IMR-90 (cell line): Measurements from ENCODE around the gene SLC6A12. TPM values are rescaled to one million over a fixed set of nuclear protein-coding genes. Genes with fewer than 3 reads are reported as not detected.

Experiments
- ATAC-seq: fragments of 200-7000 bp; cut with Tn5 transposase; 2 replicates; pipeline ENCODE4 v1.9.1; 2020; ENCODE audit warnings: low read depth, mild to moderate bottlenecking, moderate library complexity
- BruUV-seq: library from RNA; stranded (reverse); fragments of 400-500 nt; replicated peaks from 2 replicates; lab custom pipeline; 2021; lab: Mats Ljungman, UMichigan
- CTCF ChIA-PET: fragments of 300-600 bp; formaldehyde crosslinking; extraction: SDS; loops from one replicate; lab custom pipeline; 2021; ENCODE audit warnings: antibody characterized with exemption; lab: Yijun Ruan, JAX
- POLR2A ChIA-PET: fragments of 300-600 bp; sonication (Branson Sonifier 250); formaldehyde crosslinking; loops from one replicate; lab custom pipeline; 2022; ENCODE audit warnings: antibody characterized with exemption; ENCODE audit not compliant: unreplicated experiment; lab: Charles Lee
- DNase-seq: peaks from one replicate; pipeline ENCODE4 v3.0.0; 2013
- H2AFZ ChIP-seq: replicated peaks from 2 replicates; pipeline ENCODE3; 2013; ENCODE audit warnings: low read length, mild to moderate bottlenecking; ENCODE audit not compliant: poor library complexity
- H2AK5ac ChIP-seq: 2 replicates; pipeline ENCODE4 v1.6.1; 2013; ENCODE audit warnings: low read depth, low read length, inconsistent platforms
- H2AK9ac ChIP-seq: replicated peaks from 2 replicates; pipeline ENCODE3; 2013; ENCODE audit warnings: mild to moderate bottlenecking, low read depth, low read length, moderate library complexity; ENCODE audit not compliant: poor library complexity
- H2BK120ac ChIP-seq: 2 replicates; pipeline ENCODE4 v1.6.1; 2013; ENCODE audit warnings: low read depth, low read length, inconsistent platforms
- H2BK15ac ChIP-seq: 3 replicates; pipeline ENCODE4 v1.6.1; 2013; ENCODE audit warnings: low read depth, low read length, inconsistent platforms
- H2BK20ac ChIP-seq: 2 replicates; pipeline ENCODE4 v1.6.1; 2013; ENCODE audit warnings: low read depth, mild to moderate bottlenecking, inconsistent platforms, low read length, moderate library complexity
- H2BK5ac ChIP-seq: 2 replicates; pipeline ENCODE4 v1.6.1; 2013; ENCODE audit warnings: mild to moderate bottlenecking, low read depth, low read length, inconsistent platforms; ENCODE audit not compliant: poor library complexity, severe bottlenecking
- H3K14ac ChIP-seq: replicated peaks from 2 replicates; pipeline ENCODE4 v1.6.1; 2013; ENCODE audit warnings: low read depth, low read length, inconsistent platforms
- H3K18ac ChIP-seq: 2 replicates; pipeline ENCODE4 v1.6.1; 2013; ENCODE audit warnings: low read depth, low read length, control low read depth
- H3K23ac ChIP-seq: 2 replicates; pipeline ENCODE4 v1.6.1; 2013; ENCODE audit warnings: low read depth, low read length, inconsistent platforms
- H3K27ac ChIP-seq: 2 replicates; pipeline ENCODE4 v1.5.1; 2013; ENCODE audit warnings: mild to moderate bottlenecking, control low read depth, low read length; ENCODE audit not compliant: insufficient read depth
- H3K27me3 ChIP-seq: 2 replicates; pipeline ENCODE4 v1.6.1; 2013; ENCODE audit warnings: low read length; ENCODE audit not compliant: control insufficient read depth, insufficient read depth
- H3K36me3 ChIP-seq: 2 replicates; pipeline ENCODE4 v1.6.1; 2013; ENCODE audit warnings: low read length, mixed read lengths; ENCODE audit not compliant: control insufficient read depth, insufficient read depth
- H3K4ac ChIP-seq: 2 replicates; pipeline ENCODE4 v1.6.1; 2013; ENCODE audit warnings: low read depth, low read length, inconsistent platforms
- H3K4me1 ChIP-seq: 2 replicates; pipeline ENCODE4 v1.6.1; 2013; ENCODE audit warnings: low read length, mixed read lengths; ENCODE audit not compliant: control insufficient read depth, insufficient read depth
- H3K4me2 ChIP-seq: 2 replicates; pipeline ENCODE4 v1.6.1; 2013; ENCODE audit warnings: low read depth, mild to moderate bottlenecking, control low read depth, low read length, moderate library complexity
- H3K4me3 ChIP-seq: 2 replicates; pipeline ENCODE4 v1.5.1; 2013; ENCODE audit warnings: low read depth, mild to moderate bottlenecking, control low read depth, low read length, moderate library complexity; ENCODE audit not compliant: insufficient read depth
- H3K56ac ChIP-seq: 2 replicates; pipeline ENCODE4 v1.6.1; 2013; ENCODE audit warnings: low read length, inconsistent platforms; ENCODE audit not compliant: insufficient read depth; ENCODE audit errors: extremely low read depth
- H3K79me1 ChIP-seq, 2 experiments: 2 replicates each; pipeline ENCODE4 v1.6.1; 2013; ENCODE audit warnings: low read length in 2 of 2, inconsistent platforms in 1 of 2, low read depth in 1 of 2
- H3K9ac ChIP-seq: 2 replicates; pipeline ENCODE4 v1.6.1; 2013; ENCODE audit warnings: low read depth, low read length, control low read depth
- H3K9me1 ChIP-seq: 2 replicates; pipeline ENCODE4 v1.6.1; 2013; ENCODE audit warnings: low read length, inconsistent platforms; ENCODE audit not compliant: insufficient read depth
- H3K9me3 ChIP-seq: 2 replicates; pipeline ENCODE4 v1.6.1; 2013; ENCODE audit warnings: low read length; ENCODE audit not compliant: control insufficient read depth, insufficient read depth
- H4K20me1 ChIP-seq: 2 replicates; pipeline ENCODE4 v1.6.1; 2013; ENCODE audit warnings: low read length, inconsistent platforms; ENCODE audit not compliant: insufficient read depth
- H4K5ac ChIP-seq: 2 replicates; pipeline ENCODE4 v1.6.1; 2013; ENCODE audit warnings: mild to moderate bottlenecking, low read depth, low read length, control low read depth
- H4K8ac ChIP-seq, 2 experiments: 2 replicates each; pipeline ENCODE4 v1.6.1; 2013; ENCODE audit warnings: low read depth in 2 of 2, low read length in 2 of 2, control low read depth in 1 of 2, inconsistent platforms in 1 of 2
- H4K91ac ChIP-seq: 2 replicates; pipeline ENCODE4 v1.6.1; 2013; ENCODE audit warnings: low read depth, low read length, inconsistent platforms; ENCODE audit not compliant: insufficient read depth
- CEBPB ChIP-seq: IDR thresholded peaks from 2 replicates; pipeline ENCODE4 v1.6.1; 2012; ENCODE audit warnings: low read depth, low read length, improper control_type of control experiment
- NFE2L2 ChIP-seq: fragments of 150-350 bp; IDR thresholded peaks from 2 replicates; pipeline ENCODE4 v1.6.1; 2016; ENCODE audit warnings: low read depth, mild to moderate bottlenecking, low read length
- POLR2A ChIP-seq: IDR thresholded peaks from 2 replicates; pipeline ENCODE4 v1.6.1; 2012; ENCODE audit warnings: mild to moderate bottlenecking, low read depth, low read length
- RCOR1 ChIP-seq: IDR thresholded peaks from 2 replicates; pipeline ENCODE4 v1.6.1; 2012; ENCODE audit warnings: mild to moderate bottlenecking, low read length, improper control_type of control experiment; ENCODE audit not compliant: insufficient replicate concordance
- RFX5 ChIP-seq: IDR thresholded peaks from 2 replicates; pipeline ENCODE4 v1.8.0; 2012; ENCODE audit warnings: low read depth, mild to moderate bottlenecking, low read length, moderate library complexity
- SMC3 ChIP-seq: fragments of 150-350 bp; IDR thresholded peaks from 2 replicates; pipeline ENCODE4 v1.6.1; 2016; ENCODE audit warnings: low read depth, mild to moderate bottlenecking, antibody characterized with exemption, low read length, moderate library complexity
- WGBS, 2 experiments: methylation state at CpG; one replicate each; pipeline versions ENCODE4 v1.1.5 to v1.1.7; 2013; ENCODE audit warnings: missing lambda C conversion rate in 2 of 2; ENCODE audit not compliant: insufficient read length in 1 of 2; ENCODE audit errors: extremely low coverage in 2 of 2; 5-methylcytosine and 5-hydroxymethylcytosine counted together
- dilution Hi-C: fragments of 300-500 bp; cut with HindIII; formaldehyde crosslinking; loops from one replicate; pipeline ENCODE4 v1.14.3; 2018; ENCODE audit warnings: low sequenced_read_pairs; ENCODE audit not compliant: unreplicated experiment
- in situ Hi-C: fragments of 300-500 bp; cut with MboI; formaldehyde crosslinking; loops from 3 replicates; pipeline ENCODE4 v1.14.3; 2019; ENCODE audit warnings: low sequenced_read_pairs, inconsistent platforms, mixed read lengths
- intact Hi-C: fragments of 100-400 bp; cut with micrococcal nuclease; formaldehyde crosslinking; loops from 2 replicates; pipeline ENCODE4 v1.10.0; 2022
- polyA plus RNA-seq, 3 experiments: library from polyadenylated mRNA; depleted of rRNA; stranded (reverse); fragments of >200 nt; gene quantifications; 2 replicates each; pipeline ENCODE4 v1.2.3, GENCODE V29; 2012; ENCODE audit warnings: low replicate concordance in 1 of 3
- total RNA-seq: library from RNA; depleted of rRNA; stranded (reverse); fragments of >200 nt; gene quantifications from 2 replicates; pipeline ENCODE4 v1.2.3, GENCODE V29; 2012

The SLC6A12 gene
- total and polyA plus RNA-seq, 2 of the 4 experiments (the other 2 are of a cell fraction), result not detected

DNA sequence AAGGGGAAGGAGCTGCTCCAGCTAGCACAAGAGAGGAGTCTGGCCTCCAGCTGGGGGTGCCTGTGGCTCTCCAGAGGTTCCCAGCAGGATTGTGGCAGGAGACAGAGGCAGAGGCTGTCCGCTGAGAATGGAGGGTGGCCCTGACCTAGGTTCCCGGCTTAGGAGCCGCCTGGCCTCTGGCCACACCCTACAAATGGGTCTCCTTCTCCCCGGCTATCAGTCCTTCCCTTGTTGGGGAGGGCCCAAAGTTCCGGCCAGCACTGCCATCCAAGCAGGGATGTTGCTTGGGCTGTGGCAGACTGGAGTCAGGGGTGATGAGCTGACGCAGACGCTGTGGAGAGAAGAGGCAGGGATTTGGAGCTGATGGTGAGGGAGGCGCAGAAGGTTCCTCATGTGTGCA lies 23.1 kb downstream of the SLC6A12 start:
- Histone ChIP-seq H3K56ac (no peak overlapping the region), H2BK120ac (no peak overlapping the region), H3K18ac (no peak overlapping the region), H3K4ac (no peak overlapping the region), H3K27ac (no peak overlapping the region), H2AK5ac (no peak overlapping the region), H2BK5ac (no peak overlapping the region), H3K36me3 (no peaks in the 10 kb centered on the region), H2BK20ac (no peak overlapping the region), H4K20me1 (no peaks in the 10 kb centered on the region), H3K23ac (no peak overlapping the region), H4K8ac (no peak overlapping the region), H3K9ac (no peak overlapping the region), H3K27me3 (peaks cover 52% of the 10 kb centered on the region), H3K4me1 (0 out of 2 replicates have a peak, but pooled peaks cover 2% of the 10 kb centered on the region), H3K79me1 (no peaks in the 10 kb centered on the region), H3K9me1 (no peaks in the 10 kb centered on the region), H3K4me3 (no peak overlapping the region), H4K91ac (no peak overlapping the region), H2BK15ac (no peak overlapping the region), H4K5ac (no peak overlapping the region), H3K9me3 (peaks cover 2% of the 10 kb centered on the region; the same call in 1 of the 2 replicates), H3K4me2 (no peak overlapping the region), H2AK9ac (no peak overlapping the region), H2AFZ (no peak overlapping the region), H3K14ac (no peak overlapping the region)
- DNase-seq, result no peak
- WGBS, 2 experiments, result no CpG with 5 or more reads among the region's 8 CpGs
- dilution Hi-C loops (no loop called here), intact Hi-C loops (no loop called here), in situ Hi-C loops (no loop called here)
- CTCF ChIA-PET, result no interaction called here
- POLR2A ChIA-PET, result no interaction called here
- ATAC-seq, result no peak
- TF ChIP-seq POLR2A, result no peak
- TF ChIP-seq CEBPB, result no peak
- TF ChIP-seq RCOR1, result no peak
- no peak for TF ChIP-seq SMC3
- TF ChIP-seq RFX5, result no peak
- no peak for TF ChIP-seq NFE2L2
- BruUV-seq, result no TSS peak
